Sigmoid colon (tissue), 3 donors: ENCODE results near the gene ALDH3B2.

Source experiments
- CTCF ChIP-seq, 4 experiments: fragments of 450-650 bp in 3 of 4; fragments of 200-600 bp in 1 of 4; IDR thresholded peaks; one replicate each; pipeline ENCODE4 v1.5.1; 2016 to 2019; ENCODE audit warnings: antibody characterized with exemption in 4 of 4, mild to moderate bottlenecking in 3 of 4, moderate library complexity in 2 of 4
- POLR2A ChIP-seq, 2 donors: fragments of 450-650 bp; IDR thresholded peaks; one replicate each; pipeline ENCODE4 v1.6.1; 2016; ENCODE audit warnings: antibody characterized with exemption in 2 of 2, mild to moderate bottlenecking in 2 of 2, moderate library complexity in 2 of 2

GRCh38 chr11:67626970-67627369, 47.5 kb downstream of the ALDH3B2 start:
- TF ChIP-seq POLR2A (IDR thresholded peaks at IDR 0.05) (no peak), CTCF (IDR thresholded peaks at IDR 0.05) (no peak)
